Stimulated activated CD4-positive, alpha-beta T cell treated with anti-CD3 and anti-CD28 coated beads, TNF-alpha, amount 100 ng/mL, for 1 hour (primary cell): ENCODE results near the gene FITM1.
"Not testable (repeated sequence)": the region's sequence is repeated elsewhere in the genome, so short reads cannot be mapped to it uniquely, and the experiment has no call there.

ENCODE experiments used
- DNase-seq, 3 donors: peaks; one replicate each; pipeline ENCODE4 v3.0.0-alpha.2; 2020; ENCODE audit warnings: low read depth in 3 of 3, low spot score in 1 of 3

Gene FITM1

GRCh38 chr14:24098229-24098926, 32.1 kb upstream of the FITM1 start:
- DNase-seq = no peak

DNA sequence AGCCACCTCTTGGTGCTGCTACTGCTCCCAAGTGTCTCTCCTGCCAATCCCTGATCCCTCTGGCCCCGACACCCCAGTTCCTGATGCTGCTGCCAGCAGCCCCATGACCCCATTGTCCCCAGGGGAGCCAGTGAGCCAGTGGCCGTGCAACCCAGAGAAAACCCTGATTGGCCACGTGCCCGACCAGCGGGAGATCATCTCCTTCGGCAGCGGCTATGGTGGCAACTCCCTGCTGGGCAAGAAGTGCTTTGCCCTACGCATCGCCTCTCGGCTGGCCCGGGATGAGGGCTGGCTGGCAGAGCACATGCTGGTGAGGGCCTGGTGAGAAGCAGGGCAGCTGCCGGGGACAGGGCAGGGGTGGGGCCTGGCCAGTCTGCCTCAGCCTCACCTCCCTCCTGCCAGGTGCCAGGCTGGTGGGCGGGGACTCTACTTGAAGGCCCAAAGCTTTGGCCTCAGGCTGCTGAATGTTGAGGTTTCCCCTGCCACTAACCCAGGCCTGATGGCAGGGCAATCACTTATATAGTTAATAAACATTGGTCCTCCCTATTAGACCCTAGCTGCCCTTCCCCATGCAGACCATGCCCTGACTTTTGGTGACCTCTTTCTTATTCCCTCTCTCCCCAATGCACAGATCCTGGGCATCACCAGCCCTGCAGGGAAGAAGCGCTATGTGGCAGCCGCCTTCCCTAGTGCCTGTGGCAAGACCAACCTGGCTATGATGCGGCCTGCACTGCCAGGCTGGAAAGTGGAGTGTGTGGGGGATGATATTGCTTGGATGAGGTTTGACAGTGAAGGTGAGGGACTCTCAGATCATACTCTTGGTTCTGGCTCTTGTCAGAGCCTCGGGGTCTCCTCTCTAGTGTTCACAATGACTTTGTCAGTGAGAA, 31.3 kb upstream of the FITM1 start:
- no peak for DNase-seq

DNA sequence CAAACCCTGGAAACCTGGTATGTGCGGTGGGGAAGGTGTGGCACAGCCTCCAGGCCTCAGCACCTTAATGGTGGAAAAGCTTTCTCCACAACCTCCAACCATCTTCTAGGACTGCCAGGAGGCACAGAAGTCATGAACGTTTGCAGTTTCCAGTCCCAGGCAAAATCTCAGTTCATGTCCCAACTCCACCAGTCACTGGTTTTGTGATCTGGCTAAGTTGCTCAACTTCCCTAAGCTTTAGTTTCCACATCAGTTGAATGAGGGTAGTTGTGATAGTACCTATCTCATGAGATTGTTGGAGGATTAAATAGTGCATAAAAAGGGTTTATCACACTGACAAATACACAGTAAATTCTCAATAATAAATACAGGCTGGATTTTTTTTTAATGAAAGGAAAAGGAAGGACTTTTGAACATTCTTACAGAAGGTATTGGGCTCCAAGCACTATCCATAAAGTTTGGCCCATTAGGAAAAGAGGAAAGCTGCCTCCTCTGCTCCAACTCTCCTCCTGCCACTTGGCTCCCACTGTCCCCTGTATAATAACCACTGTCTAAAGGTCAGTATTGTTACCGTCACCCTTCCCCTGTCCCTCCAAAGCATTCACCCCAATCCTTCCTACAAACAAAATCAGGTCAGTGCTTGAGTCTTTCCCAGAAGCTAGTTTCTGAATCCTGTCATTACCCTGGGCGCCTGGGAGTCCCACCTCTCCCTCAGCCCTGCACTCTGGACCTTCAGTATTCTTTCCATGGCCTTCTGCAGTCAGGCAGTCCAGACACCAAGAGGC, 30.1 kb upstream of the FITM1 start:
- DNase-seq = no peak

DNA sequence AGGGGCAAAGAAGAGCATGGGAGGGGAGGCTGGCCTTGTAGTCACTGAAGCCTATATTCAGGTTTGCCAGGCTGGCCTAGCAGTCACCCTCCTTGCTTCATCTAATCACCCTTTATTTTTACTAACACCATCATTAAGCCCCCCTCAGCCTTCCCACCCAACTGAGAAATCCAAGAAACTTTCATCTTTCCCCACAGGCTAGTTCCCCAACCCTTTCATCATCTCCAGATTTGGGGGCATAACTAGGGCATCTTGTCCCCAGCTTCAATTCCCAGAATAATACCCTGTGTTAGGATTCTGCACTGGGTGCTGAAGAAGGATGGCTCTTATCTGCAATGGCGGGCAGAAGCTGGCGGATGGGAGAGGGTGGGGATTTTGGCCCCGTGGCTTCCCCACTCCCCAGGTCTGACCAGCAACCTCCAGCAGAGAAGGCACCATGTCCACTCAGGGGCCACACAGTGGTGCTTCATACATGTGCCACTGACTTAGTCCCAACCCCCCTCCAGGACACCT, 29.4 kb upstream of the FITM1 start:
- no peak for DNase-seq

DNA sequence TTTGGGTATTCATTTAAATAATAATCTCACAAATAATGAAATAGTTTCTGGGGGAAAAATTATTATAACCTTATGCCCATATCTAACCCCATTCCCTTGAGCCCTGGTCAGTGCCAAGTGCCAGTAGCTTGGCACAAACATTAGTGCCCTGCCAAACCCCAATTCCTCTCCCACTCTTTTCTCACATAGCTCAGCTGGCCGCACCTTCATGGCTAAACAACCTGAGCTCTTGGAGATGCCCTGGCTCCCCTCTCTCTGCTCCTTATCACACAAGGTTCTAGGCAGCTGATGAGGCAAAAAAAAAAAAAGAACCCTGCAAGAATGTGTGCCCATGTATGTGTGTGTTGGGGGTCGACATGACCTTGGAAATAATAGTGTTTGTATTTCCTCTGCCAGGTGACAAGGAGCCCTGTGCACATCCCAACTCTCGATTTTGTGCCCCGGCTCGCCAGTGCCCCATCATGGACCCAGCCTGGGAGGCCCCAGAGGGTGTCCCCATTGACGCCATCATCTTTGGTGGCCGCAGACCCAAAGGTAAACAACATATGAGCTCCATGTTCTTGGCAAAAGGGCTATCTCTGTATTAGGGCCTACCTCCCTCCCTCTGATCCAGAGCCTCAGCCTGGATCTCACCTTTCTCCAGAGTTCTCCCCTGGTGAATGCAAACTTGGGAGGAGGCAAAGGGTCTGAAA, 28.0 kb upstream of the FITM1 start:
- DNase-seq = no peak

DNA sequence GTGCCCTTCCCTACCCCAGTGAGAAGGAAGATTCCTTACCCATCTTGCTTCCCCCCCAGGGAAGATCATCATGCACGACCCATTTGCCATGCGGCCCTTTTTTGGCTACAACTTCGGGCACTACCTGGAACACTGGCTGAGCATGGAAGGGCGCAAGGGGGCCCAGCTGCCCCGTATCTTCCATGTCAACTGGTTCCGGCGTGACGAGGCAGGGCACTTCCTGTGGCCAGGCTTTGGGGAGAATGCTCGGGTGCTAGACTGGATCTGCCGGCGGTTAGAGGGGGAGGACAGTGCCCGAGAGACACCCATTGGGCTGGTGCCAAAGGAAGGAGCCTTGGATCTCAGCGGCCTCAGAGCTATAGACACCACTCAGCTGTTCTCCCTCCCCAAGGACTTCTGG, 27.0 kb upstream of the FITM1 start:
- DNase-seq = no peak

DNA sequence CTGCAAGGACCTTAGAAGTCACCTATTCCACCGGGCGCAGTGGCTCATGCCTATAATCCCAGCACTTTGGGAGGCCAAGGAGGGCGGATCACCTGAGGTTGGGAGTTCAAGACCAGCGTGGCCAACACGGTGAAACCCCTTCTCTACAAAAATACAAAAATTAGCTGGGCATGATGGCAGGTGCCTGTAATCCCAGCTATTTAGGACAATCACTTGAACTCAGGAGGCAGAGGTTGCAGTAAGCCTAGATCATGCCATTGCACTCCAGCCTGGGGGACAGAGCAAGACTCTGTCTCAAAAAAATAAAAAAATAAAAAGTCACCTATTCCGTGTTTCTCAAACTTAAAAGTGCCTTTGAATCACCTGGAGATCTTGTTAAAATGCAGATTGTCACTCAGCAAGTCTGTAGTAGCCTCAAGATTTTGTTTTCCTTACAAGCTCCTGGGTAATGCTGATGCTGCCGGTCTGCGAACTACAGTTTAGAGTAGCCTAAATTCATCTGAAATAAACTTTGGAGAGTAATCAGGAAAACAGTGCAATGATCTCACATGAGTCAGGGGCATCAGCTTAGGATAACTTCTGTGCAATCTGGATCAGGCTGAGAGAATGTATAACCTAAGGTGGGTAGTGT, 24.7 kb upstream of the FITM1 start:
- DNase-seq = not testable (repeated sequence)

DNA sequence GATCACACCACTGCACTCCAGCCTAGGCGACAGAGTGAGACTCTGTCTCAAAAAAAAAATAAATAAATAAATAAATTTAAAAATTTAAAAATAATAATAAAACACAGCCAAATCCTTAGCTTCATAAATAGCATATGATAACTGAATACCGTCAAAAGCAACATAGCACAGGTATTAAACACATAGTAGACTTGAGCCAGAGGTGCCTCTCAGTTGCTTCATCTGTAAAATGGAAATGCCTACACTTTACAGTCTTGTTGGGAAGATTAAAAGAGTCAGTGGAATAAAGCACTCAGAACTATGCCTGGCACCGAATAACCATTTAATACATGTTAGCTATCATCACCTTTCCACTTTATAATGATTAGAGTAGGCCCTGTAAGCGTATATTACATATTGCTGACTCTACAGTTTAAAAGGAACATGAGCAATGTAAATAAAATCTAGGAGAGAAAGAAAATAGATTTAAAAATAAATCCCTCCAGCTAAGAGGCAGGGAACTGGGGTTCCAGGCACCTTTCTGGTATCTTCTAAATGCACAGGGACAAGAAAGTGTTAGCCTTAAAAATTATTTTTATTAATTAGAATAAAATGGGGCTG, 23.7 kb upstream of the FITM1 start:
- DNase-seq = no peak

DNA sequence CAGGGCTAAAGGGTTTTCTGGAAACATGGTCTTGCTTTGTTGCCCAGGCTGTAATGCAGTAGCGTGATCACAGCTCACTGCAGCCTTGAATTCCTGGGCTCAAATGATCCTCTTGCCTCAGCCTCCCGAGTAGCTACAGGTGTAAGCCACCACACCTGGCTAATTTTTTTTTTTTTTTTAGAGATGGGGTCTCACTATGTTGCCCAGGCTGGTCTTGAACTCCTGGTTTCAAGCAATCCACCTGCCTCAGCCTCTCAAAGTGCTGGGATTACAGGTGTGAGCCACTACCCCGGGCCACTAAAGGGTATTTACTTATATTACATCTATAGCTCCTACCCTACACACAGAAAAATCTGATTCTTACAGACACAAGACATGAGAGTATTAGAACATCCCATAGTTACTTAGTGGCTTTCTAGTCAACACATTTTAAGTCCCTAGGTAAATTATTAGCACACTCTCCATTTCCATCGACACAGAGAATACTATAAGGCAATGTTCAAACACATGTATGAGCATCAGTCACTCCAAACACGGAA, 22.1 kb upstream of the FITM1 start:
- DNase-seq = no peak

DNA sequence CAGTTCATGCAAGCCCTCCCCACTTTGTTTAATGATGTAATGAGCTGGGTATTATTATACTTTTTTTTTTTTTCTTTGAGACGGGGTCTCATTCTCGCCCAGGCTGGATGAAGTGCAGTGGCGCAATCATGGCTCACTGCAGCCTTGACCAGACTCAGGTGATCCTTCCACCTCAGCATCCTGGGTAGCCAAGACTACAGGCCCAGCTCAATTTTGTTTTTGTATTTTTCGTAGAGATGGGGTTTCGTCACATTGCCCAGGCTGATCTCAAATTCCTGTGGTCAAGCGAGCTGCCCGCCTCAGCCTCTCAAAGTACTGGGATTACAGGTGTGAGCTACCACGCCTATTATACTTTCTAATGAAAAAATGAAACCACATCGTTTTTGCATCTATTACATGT, 20.4 kb upstream of the FITM1 start:
- no peak for DNase-seq

- no peak for DNase-seq
Measured at GRCh38 chr14:24110523-24110922, 19.9 kb upstream of the FITM1 start.

DNA sequence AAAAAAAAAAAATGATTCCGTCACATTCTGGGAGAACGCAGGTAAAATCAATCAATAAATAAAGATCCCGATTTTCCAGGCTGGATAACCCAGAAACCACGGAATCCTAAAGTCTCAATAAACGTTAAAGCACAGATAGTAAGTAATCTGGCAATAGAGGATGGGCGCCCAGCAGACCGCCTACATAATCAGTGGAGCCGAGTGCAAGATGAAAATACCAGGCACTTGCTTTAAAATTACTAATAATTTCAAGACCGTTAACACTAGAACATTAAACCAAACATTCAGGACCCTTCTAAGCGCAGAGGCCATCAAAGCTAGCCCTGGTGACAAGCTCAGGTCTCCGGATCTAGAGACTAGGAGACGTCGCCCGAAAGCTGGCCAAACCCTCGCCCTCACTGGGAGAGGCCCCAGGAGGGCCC, 17.1 kb upstream of the FITM1 start:
- no peak for DNase-seq

GRCh38 chr14:24113801-24114531, 16.5 kb upstream of the FITM1 start:
- peak; percentile 43 to 56 (median 43) for DNase-seq

GRCh38 chr14:24114532-24115421, 15.7 kb upstream of the FITM1 start, which contains the start of the genes DCAF11 and NRL:
DCAF11 (plus strand) TSS chr14:24114777; CDS start chr14:24115595, 818 bp downstream.
NRL (minus strand) TSS chr14:24114949; CDS start chr14:24082848, 32,101 bp downstream.
- peak; percentile 93 to 96 (median 95) for DNase-seq

GRCh38 chr14:24115422-24116127, 14.9 kb upstream of the FITM1 start:
- no peak for DNase-seq

- no peak for DNase-seq
Measured at GRCh38 chr14:24116128-24116814, 14.2 kb upstream of the FITM1 start.

GRCh38 chr14:24117179-24117578, 13.3 kb upstream of the FITM1 start:
- no peak for DNase-seq
